ENCODE measurements around the gene IL17C.

IL17C gene

GRCh38 chr16:88642881-88643643 is 4.7 kb downstream of the IL17C start:
- no peak for TF ChIP-seq CTCF (IDR thresholded peaks at IDR 0.05; ENCODE audit: low read depth, low read length)
- no peak overlapping the region for H3K4me3 ChIP-seq (ENCODE audit: low read depth, low read length)

- no peak for TF ChIP-seq CTCF (IDR thresholded peaks at IDR 0.05; ENCODE audit: low read depth, low read length)
- H3K4me3 ChIP-seq (ENCODE audit: low read depth, low read length), result no peak overlapping the region
These were observed 5.2 kb downstream of the IL17C start for GRCh38 chr16:88643644-88643932.

- no peak for TF ChIP-seq CTCF (IDR thresholded peaks at IDR 0.05; ENCODE audit: low read depth, low read length)
- H3K4me3 ChIP-seq (ENCODE audit: low read depth, low read length), result no peak overlapping the region
These were observed 7.1 kb downstream of the IL17C start for GRCh38 chr16:88645455-88645854.

GRCh38 chr16:88645941-88646340 is 7.6 kb downstream of the IL17C start:
- TF ChIP-seq CTCF (IDR thresholded peaks at IDR 0.05; ENCODE audit: low read depth, low read length), result no peak

GRCh38 chr16:88646345-88647034 is 8.1 kb downstream of the IL17C start:
- TF ChIP-seq CTCF (IDR thresholded peaks at IDR 0.05; ENCODE audit: low read depth, low read length), result no peak
- H3K4me3 ChIP-seq (ENCODE audit: low read depth, low read length), result no peak overlapping the region

More at GRCh38 chr16:88645941-88646340, 7.6 kb downstream of the IL17C start:
- H3K4me3 ChIP-seq (ENCODE audit: low read depth, low read length), result no peak overlapping the region

GRCh38 chr16:88647178-88648070 is 9.1 kb downstream of the IL17C start:
- no peak for TF ChIP-seq CTCF (IDR thresholded peaks at IDR 0.05; ENCODE audit: low read depth, low read length)

More at GRCh38 chr16:88647178-88648070, 9.1 kb downstream of the IL17C start:
- no peak overlapping the region for H3K4me3 ChIP-seq (ENCODE audit: low read depth, low read length)
